Activated CD8-positive, alpha-beta T cell treated with anti-CD3 and anti-CD28 coated beads for 36 hours (primary cell): ENCODE results near the gene UBE2D3. TPM values are rescaled to one million over a fixed set of nuclear protein-coding genes. Genes with fewer than 3 reads are reported as not detected.

Source experiments
- ATAC-seq: fragments of 200-7000 bp; cut with Tn5 transposase; one replicate; pipeline ENCODE4 v1.10.0; 2021; ENCODE audit warnings: mild to moderate bottlenecking, moderate library complexity
- CTCF ChIA-PET: fragments of 350-600 bp; sonication (Branson Sonifier 250); formaldehyde crosslinking; loops from one replicate; lab custom pipeline; 2021; ENCODE audit warnings: antibody characterized with exemption; lab: Charles Lee
- POLR2A ChIA-PET: fragments of 350-600 bp; sonication (Branson Sonifier 250); formaldehyde crosslinking; loops from one replicate; lab custom pipeline; 2021; ENCODE audit warnings: antibody characterized with exemption; lab: Charles Lee
- DNase-seq: peaks from one replicate; pipeline ENCODE4 v3.0.0-alpha.2; 2020
- H3K27ac Mint-ChIP-seq: one replicate; pipeline ENCODE4 v1.8.0; 2021; ENCODE audit warnings: mild to moderate bottlenecking, mixed read lengths
- H3K27me3 Mint-ChIP-seq: one replicate; pipeline ENCODE4 v1.8.0; 2021; ENCODE audit warnings: mixed read lengths
- H3K36me3 Mint-ChIP-seq: one replicate; pipeline ENCODE4 v1.8.0; 2021; ENCODE audit warnings: low read depth, mixed read lengths
- H3K4me1 Mint-ChIP-seq: one replicate; pipeline ENCODE4 v1.8.0; 2021; ENCODE audit warnings: low read depth, mixed read lengths
- H3K4me3 Mint-ChIP-seq: one replicate; pipeline ENCODE4 v1.8.0; 2021; ENCODE audit warnings: mild to moderate bottlenecking, moderate library complexity, mixed read lengths
- H3K9me3 Mint-ChIP-seq: one replicate; pipeline ENCODE4 v1.8.0; 2021; ENCODE audit warnings: mixed read lengths
- intact Hi-C: fragments of 100-400 bp; cut with micrococcal nuclease; formaldehyde crosslinking; loops from one replicate; pipeline ENCODE4 v1.10.0; 2022
- total RNA-seq, 2 experiments: library from RNA; stranded (reverse); gene quantifications; one replicate each; pipeline ENCODE4 v1.2.3, GENCODE V29; 2021
- TF ChIP-seq, protein P1 (sequence below): fragments of 200-600 bp; IDR thresholded peaks from one replicate; pipeline ENCODE4 v1.8.0; 2022; ENCODE audit warnings: antibody characterized with exemption, mild to moderate bottlenecking

Gene UBE2D3
- total RNA-seq, 2 experiments from 2014 or later = 410 to 427 TPM

GRCh38 chr4:102847687-102848086, 20.3 kb upstream of the UBE2D3 start:
- TF ChIP-seq, protein P1, sequence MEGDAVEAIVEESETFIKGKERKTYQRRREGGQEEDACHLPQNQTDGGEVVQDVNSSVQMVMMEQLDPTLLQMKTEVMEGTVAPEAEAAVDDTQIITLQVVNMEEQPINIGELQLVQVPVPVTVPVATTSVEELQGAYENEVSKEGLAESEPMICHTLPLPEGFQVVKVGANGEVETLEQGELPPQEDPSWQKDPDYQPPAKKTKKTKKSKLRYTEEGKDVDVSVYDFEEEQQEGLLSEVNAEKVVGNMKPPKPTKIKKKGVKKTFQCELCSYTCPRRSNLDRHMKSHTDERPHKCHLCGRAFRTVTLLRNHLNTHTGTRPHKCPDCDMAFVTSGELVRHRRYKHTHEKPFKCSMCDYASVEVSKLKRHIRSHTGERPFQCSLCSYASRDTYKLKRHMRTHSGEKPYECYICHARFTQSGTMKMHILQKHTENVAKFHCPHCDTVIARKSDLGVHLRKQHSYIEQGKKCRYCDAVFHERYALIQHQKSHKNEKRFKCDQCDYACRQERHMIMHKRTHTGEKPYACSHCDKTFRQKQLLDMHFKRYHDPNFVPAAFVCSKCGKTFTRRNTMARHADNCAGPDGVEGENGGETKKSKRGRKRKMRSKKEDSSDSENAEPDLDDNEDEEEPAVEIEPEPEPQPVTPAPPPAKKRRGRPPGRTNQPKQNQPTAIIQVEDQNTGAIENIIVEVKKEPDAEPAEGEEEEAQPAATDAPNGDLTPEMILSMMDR = no peak
- CTCF ChIA-PET = interaction anchor here (1.8 kb wide), 1 partner anchor 11 kb away, joined by 6 read pairs; no protein-coding TSS in a partner anchor
- peaks cover 14% of the 10 kb centered on the region for H3K4me1 Mint-ChIP-seq
- ATAC-seq (no peak), DNase-seq (no peak)
- H3K9me3 Mint-ChIP-seq = no peaks in the 10 kb centered on the region
- no peak overlapping the region for H3K27ac Mint-ChIP-seq
- no peak overlapping the region for H3K4me3 Mint-ChIP-seq
- intact Hi-C loops = no loop called here
- H3K27me3 Mint-ChIP-seq = no peaks in the 10 kb centered on the region
- POLR2A ChIA-PET = no interaction called here
- peaks cover 14% of the 10 kb centered on the region for H3K36me3 Mint-ChIP-seq

DNA sequence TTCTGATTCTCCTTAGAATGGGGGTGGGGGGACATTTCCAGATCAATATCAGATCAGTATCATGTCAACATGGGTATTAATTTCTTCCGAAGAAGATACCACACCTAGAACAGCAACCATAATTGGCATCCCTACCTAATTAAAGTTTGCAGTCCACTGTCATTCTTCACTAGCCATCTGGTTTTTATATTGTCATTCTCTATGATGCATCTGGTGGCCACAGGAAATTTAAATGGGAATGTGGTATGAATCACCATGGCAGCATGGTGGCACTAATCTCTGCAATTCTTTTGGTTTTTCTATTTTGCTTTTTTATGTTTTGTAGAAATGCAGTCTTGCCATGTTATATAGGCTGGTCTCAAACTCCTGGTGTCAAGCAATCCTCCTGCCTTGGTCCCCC, 16.6 kb upstream of the UBE2D3 start:
- ChIA-PET POLR2A (no interaction called here), CTCF (no interaction called here)
- no peaks in the 10 kb centered on the region for H3K27me3 Mint-ChIP-seq
- H3K4me1 Mint-ChIP-seq = peaks cover 8% of the 10 kb centered on the region
- TF ChIP-seq, protein P1 = no peak
- no peak overlapping the region for H3K4me3 Mint-ChIP-seq
- no peak overlapping the region for H3K27ac Mint-ChIP-seq
- intact Hi-C loops = no loop called here
- no peak for ATAC-seq
- DNase-seq = no peak
- no peaks in the 10 kb centered on the region for H3K9me3 Mint-ChIP-seq
- peaks cover 11% of the 10 kb centered on the region for H3K36me3 Mint-ChIP-seq

DNA sequence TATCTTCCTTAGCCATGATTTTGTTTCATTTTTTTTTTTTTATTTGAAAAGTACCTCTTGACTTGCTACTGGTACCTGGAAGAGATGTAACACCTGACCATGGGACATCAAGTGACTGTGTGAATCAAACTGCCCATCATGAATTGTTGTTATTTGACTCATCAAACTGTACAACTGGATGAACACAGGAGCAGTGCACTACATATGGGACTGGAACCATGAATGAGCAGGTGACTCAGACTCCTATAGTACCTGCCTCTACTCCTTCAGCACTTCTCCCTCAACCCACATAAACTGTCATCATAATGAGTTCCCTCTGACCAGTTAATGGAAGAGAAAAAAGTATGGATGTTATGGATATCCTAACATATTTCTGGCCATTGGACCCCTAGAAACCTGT, 15.9 kb upstream of the UBE2D3 start:
- H3K27me3 Mint-ChIP-seq = no peaks in the 10 kb centered on the region
- no peak overlapping the region for H3K4me3 Mint-ChIP-seq
- no peak overlapping the region for H3K27ac Mint-ChIP-seq
- CTCF ChIA-PET = no interaction called here
- peaks cover 10% of the 10 kb centered on the region for H3K4me1 Mint-ChIP-seq
- ATAC-seq (no peak), DNase-seq (no peak)
- POLR2A ChIA-PET = no interaction called here
- peaks cover 11% of the 10 kb centered on the region for H3K36me3 Mint-ChIP-seq
- H3K9me3 Mint-ChIP-seq = no peaks in the 10 kb centered on the region
- TF ChIP-seq, protein P1 = no peak
- intact Hi-C loops = no loop called here

DNA sequence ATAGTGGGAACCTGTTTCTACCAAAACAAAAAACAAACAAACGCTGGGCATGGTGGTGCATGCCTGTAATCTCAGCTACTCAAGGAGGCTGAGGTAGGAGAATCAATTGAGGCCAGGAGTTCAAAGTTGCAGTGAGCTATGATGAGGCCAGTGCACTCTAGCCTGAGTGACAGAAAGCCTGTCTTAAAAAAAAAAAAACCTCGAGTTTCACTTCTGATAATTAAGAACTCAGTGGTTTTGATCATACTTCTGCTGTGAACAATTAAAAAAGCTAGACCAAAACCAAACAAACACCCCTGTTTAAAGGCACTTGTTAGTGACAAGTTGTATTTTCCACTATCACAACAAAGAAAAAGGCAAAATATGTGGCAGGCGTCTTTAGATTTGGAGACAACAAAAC, 15.0 kb upstream of the UBE2D3 start:
- no peaks in the 10 kb centered on the region for H3K27me3 Mint-ChIP-seq
- H3K9me3 Mint-ChIP-seq = no peaks in the 10 kb centered on the region
- ATAC-seq (no peak), DNase-seq (no peak)
- H3K27ac Mint-ChIP-seq = no peak overlapping the region
- H3K36me3 Mint-ChIP-seq = peaks cover 9% of the 10 kb centered on the region
- intact Hi-C loops = no loop called here
- POLR2A ChIA-PET = no interaction called here
- CTCF ChIA-PET = no interaction called here
- H3K4me3 Mint-ChIP-seq = no peak overlapping the region
- H3K4me1 Mint-ChIP-seq = peaks cover 11% of the 10 kb centered on the region
- TF ChIP-seq, protein P1 = no peak

DNA sequence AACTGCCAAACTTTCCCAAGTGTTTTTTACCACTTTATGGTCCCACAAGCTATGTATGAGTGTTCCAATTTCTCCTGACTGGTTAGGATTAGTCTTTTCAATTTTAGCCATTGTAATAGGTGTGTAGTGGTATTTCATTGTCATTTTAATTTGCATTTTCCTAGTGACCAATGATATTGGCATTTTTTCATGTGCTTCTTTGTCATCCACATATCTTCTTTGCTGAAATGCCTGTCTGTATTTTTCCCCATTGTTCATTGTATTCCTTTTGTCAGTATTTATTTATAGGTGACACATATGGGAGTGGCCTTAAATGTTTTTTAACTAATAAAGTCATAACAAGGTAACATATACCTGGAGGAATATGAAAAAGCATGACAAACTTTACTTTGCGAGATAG, 9.2 kb upstream of the UBE2D3 start:
- Mint-ChIP-seq H3K36me3 (peaks cover 2% of the 10 kb centered on the region), H3K4me3 (no peak overlapping the region), H3K27ac (no peak overlapping the region), H3K4me1 (peaks cover 15% of the 10 kb centered on the region), H3K27me3 (no peaks in the 10 kb centered on the region), H3K9me3 (no peaks in the 10 kb centered on the region)
- CTCF ChIA-PET = interaction anchor here (1.4 kb wide), 1 partner anchor 32 kb away, joined by 4 read pairs; no protein-coding TSS in a partner anchor
- no peak for DNase-seq
- ATAC-seq = no peak
- TF ChIP-seq, protein P1 = no peak
- POLR2A ChIA-PET = no interaction called here
- intact Hi-C loops = no loop called here
